Lower lobe of right lung (tissue), 2 donors: ENCODE data around the gene TNIK. TPM values are rescaled to one million over a fixed set of nuclear protein-coding genes. Genes with fewer than 3 reads are reported as not detected.

Source experiments
- ATAC-seq, 2 donors: fragments of 200-7000 bp; cut with Tn5 transposase; one replicate each; pipeline ENCODE4 v1.9.1; 2020 to 2022; ENCODE audit warnings: mild to moderate bottlenecking in 2 of 2, moderate library complexity in 2 of 2
- DNase-seq: peaks from one replicate; pipeline ENCODE4 v3.0.0-alpha.2; 2020
- H3K27ac ChIP-seq: fragments of 200-600 bp; one replicate; pipeline ENCODE4 v1.8.0; 2022
- H3K27me3 ChIP-seq: fragments of 200-600 bp; one replicate; pipeline ENCODE4 v1.8.0; 2022; ENCODE audit warnings: low read depth
- H3K36me3 ChIP-seq: fragments of 200-600 bp; one replicate; pipeline ENCODE4 v1.8.0; 2022; ENCODE audit warnings: mild to moderate bottlenecking
- H3K4me1 ChIP-seq: fragments of 200-600 bp; one replicate; pipeline ENCODE4 v1.8.0; 2022
- H3K4me3 ChIP-seq: fragments of 200-600 bp; one replicate; pipeline ENCODE4 v1.8.0; 2022; ENCODE audit warnings: mild to moderate bottlenecking
- H3K9me3 ChIP-seq: fragments of 200-600 bp; one replicate; pipeline ENCODE4 v1.8.0; 2022
- CTCF ChIP-seq: fragments of 200-600 bp; IDR thresholded peaks from one replicate; pipeline ENCODE4 v1.8.0; 2022; ENCODE audit warnings: antibody characterized with exemption, mild to moderate bottlenecking
- intact Hi-C: fragments of 100-400 bp; cut with DNase I; formaldehyde crosslinking; loops from one replicate; pipeline ENCODE4 v1.11.0; 2022
- total RNA-seq: library from RNA; stranded (reverse); fragmentation: NEBNext Ultra II Directional; extraction: Animal tissue kit (Norgen Biotek cat#: 25700); gene quantifications from one replicate; pipeline ENCODE4 v1.2.1, GENCODE V29; 2021
- donor health status: DM: no; HTN: yes; CAD: no; lungs with severe emphysema.

The TNIK gene
- total RNA-seq, 1 donor from 2014 or later = 29.3 TPM

DNA sequence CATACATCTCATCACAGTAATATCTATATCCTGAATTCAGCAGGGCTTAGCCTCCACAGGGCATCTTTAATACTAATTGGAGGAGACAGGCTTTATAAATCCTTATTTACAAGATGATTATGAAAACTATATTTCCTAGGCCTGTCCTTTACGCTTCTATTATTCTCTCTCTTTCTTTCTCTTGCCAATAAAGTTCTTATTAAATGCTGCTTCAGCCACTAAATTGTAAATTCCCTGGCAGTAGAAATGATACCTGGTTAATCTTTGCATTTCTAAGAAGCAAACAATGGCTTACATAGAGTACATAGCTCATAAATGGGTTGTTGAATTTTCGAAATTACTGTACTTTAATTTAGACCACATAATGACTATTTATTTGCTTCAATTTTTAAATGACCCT lies 43.5 kb downstream of the TNIK start:
- DNase-seq = no peak
- no peak for TF ChIP-seq CTCF
- no peaks in the 10 kb centered on the region for H3K27me3 ChIP-seq
- no peaks in the 10 kb centered on the region for H3K36me3 ChIP-seq
- intact Hi-C loops = no loop called here
- ATAC-seq = no peak
- no peaks in the 10 kb centered on the region for H3K9me3 ChIP-seq
- H3K4me3 ChIP-seq = no peak overlapping the region
- H3K27ac ChIP-seq = no peak overlapping the region
- peaks cover 17% of the 10 kb centered on the region for H3K4me1 ChIP-seq

GRCh38 chr3:171416061-171416460 lies 44.1 kb downstream of the TNIK start:
- no peaks in the 10 kb centered on the region for H3K36me3 ChIP-seq
- ATAC-seq (no peak), DNase-seq (no peak)
- H3K27me3 ChIP-seq = no peaks in the 10 kb centered on the region
- no peak for TF ChIP-seq CTCF
- peaks cover 14% of the 10 kb centered on the region for H3K4me1 ChIP-seq
- intact Hi-C loops = no loop called here
- H3K27ac ChIP-seq = no peak overlapping the region
- H3K9me3 ChIP-seq = no peaks in the 10 kb centered on the region
- no peak overlapping the region for H3K4me3 ChIP-seq

- Histone ChIP-seq H3K27ac (no peak overlapping the region), H3K4me3 (no peak overlapping the region), H3K9me3 (no peaks in the 10 kb centered on the region), H3K36me3 (no peaks in the 10 kb centered on the region), H3K27me3 (no peaks in the 10 kb centered on the region), H3K4me1 (peaks cover 13% of the 10 kb centered on the region)
- ATAC-seq (peak; percentile 59 to 75), DNase-seq (no peak)
- intact Hi-C loops = no loop called here
- no peak for TF ChIP-seq CTCF
Observed at GRCh38 chr3:171415070-171415469, 45.1 kb downstream of the TNIK start.

GRCh38 chr3:171412473-171412872 lies 47.7 kb downstream of the TNIK start:
- no peak overlapping the region for H3K27ac ChIP-seq
- ATAC-seq (no peak), DNase-seq (no peak)
- H3K27me3 ChIP-seq = no peaks in the 10 kb centered on the region
- H3K36me3 ChIP-seq = no peaks in the 10 kb centered on the region
- no peak overlapping the region for H3K4me3 ChIP-seq
- peaks cover 13% of the 10 kb centered on the region for H3K4me1 ChIP-seq
- TF ChIP-seq CTCF = no peak
- H3K9me3 ChIP-seq = no peaks in the 10 kb centered on the region
- intact Hi-C loops = no loop called here

DNA sequence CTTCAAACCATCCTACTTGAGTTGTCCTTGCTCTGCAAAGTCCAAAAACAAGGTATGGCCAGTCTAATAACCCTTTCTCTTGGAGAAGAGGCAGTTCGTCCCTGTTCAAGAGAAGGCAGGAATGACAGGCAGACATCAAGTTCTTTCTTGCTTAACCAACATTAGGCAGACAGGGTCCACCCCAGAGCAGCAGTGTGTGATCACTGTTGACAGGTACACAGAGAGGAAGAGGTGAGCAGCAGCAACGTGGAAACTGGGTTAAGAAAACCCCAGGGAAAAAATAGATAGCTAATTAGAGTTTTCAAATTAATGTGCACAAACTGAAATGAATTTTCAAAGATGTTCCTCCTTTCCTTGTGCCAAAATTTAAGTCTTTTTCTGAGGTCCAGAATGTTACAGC lies 48.2 kb downstream of the TNIK start:
- intact Hi-C loops = no loop called here
- H3K36me3 ChIP-seq = no peaks in the 10 kb centered on the region
- ATAC-seq = no peak

More for the DNA sequence above, 48.2 kb downstream of the TNIK start:
- Histone ChIP-seq H3K4me3 (no peak overlapping the region), H3K27ac (no peak overlapping the region), H3K9me3 (no peaks in the 10 kb centered on the region), H3K4me1 (peaks cover 13% of the 10 kb centered on the region), H3K27me3 (no peaks in the 10 kb centered on the region)
- no peak for TF ChIP-seq CTCF
- DNase-seq = no peak
